Measurements from ENCODE around the gene TBC1D14. TPM values are rescaled to one million over a fixed set of nuclear protein-coding genes. Genes with fewer than 3 reads are reported as not detected.

Gene TBC1D14
- total RNA-seq, 1 donor = 35.4 TPM

DNA sequence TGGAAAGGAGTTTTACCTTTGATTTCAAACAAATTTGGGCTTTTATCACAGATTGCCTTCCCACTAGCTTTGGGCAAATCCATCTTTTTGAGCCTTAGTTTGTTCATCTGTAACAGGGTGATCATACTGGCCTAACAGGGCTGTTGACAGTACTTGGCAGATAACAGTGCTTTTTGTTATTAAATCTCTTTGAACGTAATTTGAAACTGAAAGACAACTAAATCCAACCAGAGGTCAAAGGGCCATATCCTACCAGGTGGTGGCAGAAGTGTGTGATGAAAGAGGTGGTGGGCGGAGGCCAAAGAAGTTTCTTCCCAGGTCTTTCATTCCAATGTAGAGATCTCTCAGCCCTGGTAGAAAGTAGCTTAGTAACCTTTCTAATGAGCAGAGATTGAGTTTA lies 98.3 kb downstream of the TBC1D14 start:
- Histone ChIP-seq H3K4me1 (ENCODE audit: insufficient read depth, low read length) (no peaks in the 10 kb centered on the region), H3K9me3 (ENCODE audit: low read depth, low read length) (no peaks in the 10 kb centered on the region), H3K27me3 (ENCODE audit: insufficient read depth, low read length) (no peaks in the 10 kb centered on the region), H3K4me3 (ENCODE audit: low read length) (no peak overlapping the region)

DNA sequence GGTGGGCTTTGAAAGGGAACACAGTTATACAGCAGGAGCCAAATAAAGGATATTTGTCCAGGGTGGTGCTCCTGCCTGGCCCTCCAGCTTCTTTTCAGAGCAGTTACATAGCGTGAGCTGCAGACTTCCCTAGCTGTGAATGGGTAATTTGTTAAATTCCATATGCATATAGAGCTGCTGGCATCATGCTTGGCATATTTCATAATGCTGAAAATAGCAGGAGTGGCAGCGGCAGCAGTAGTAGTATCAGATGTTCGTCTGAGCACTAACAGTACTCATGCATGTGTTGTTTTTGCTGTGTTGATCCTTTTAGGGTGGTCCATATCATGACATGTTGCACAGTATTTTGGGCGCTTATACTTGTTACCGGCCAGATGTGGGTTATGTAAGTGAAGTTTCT lies 99.9 kb downstream of the TBC1D14 start:
- Histone ChIP-seq H3K9me3 (ENCODE audit: low read depth, low read length) (no peaks in the 10 kb centered on the region), H3K4me3 (ENCODE audit: low read length) (no peak overlapping the region), H3K27me3 (ENCODE audit: insufficient read depth, low read length) (no peaks in the 10 kb centered on the region), H3K4me1 (ENCODE audit: insufficient read depth, low read length) (no peaks in the 10 kb centered on the region)

DNA sequence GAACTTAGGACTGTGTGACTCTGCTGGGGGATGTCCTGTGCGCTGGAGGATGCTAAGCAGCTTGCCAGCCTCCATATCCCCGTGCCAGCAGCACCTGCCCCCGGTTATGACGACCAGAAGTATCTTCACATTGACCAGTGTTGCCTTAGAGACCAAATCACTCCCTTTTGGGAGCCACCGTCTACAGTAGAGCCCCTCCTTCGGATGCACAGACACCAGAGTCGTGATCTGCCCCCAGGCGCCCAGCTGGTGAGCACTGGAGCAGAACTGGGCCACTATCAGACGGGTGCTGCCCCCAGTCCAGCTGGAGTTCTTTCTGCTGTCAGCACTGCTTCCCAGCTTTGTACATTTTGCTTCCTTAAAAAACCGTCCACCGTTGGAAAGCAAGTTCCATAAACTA lies 103.5 kb downstream of the TBC1D14 start:
- Histone ChIP-seq H3K4me1 (ENCODE audit: insufficient read depth, low read length) (no peaks in the 10 kb centered on the region), H3K9me3 (ENCODE audit: low read depth, low read length) (no peaks in the 10 kb centered on the region), H3K4me3 (ENCODE audit: low read length) (no peak overlapping the region), H3K27me3 (ENCODE audit: insufficient read depth, low read length) (no peaks in the 10 kb centered on the region)

DNA sequence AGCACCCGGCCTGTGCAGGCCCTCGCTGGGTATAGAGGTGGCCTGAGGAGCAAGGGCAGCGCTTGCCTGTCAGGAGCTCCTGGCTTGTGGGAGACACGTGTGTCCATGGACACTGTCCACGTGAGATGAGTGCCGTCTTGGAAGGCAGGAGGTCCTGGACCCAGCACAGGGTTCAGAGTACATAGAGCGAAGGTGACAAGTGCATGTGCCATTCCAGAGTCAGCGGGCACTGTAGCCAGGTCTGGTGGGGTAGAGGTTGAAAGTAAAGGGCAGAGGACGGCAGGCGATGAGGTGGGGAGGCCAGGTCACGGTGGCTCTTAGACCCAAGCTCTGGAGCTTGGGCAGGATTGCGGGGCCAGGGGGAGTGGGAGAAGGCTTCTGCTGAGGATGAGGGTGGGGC lies 105.2 kb downstream of the TBC1D14 start:
- no peak overlapping the region for H3K4me3 ChIP-seq (ENCODE audit: low read length)
- no peaks in the 10 kb centered on the region for H3K27me3 ChIP-seq (ENCODE audit: insufficient read depth, low read length)
- no peaks in the 10 kb centered on the region for H3K9me3 ChIP-seq (ENCODE audit: low read depth, low read length)
- no peaks in the 10 kb centered on the region for H3K4me1 ChIP-seq (ENCODE audit: insufficient read depth, low read length)

DNA sequence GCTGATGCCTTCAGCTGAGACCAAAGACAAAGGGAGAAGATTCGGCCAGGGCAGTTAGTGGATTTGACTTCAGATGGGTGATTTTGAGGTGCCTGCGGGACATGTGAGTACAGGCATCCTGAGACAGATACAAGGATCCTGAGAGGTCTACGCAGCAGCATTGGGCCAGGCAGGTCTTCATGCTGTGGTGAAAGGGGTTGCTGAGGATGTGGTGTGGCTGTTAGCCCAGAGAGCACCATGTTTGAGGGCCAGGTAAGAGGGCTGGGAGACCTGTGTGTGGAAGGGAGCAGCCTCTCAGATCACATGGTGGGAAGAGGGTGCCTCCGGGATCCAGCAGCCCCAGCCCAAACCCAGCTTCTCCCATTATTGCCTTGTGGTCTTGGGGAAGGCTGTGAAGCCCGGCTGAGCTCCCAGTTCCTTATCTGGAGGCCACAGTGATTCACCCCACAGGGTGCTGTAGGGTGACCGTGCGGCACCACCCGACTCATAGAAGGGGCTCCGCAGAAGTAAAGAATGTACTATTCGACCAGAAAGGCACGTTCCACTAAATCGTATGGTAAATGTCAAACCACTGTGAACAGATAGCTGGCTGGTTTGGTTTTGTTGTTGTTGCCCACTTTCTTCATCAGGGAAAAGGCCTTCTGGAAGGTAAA lies 105.9 kb downstream of the TBC1D14 start:
- Histone ChIP-seq H3K27me3 (ENCODE audit: insufficient read depth, low read length) (no peaks in the 10 kb centered on the region), H3K4me1 (ENCODE audit: insufficient read depth, low read length) (no peaks in the 10 kb centered on the region), H3K9me3 (ENCODE audit: low read depth, low read length) (no peaks in the 10 kb centered on the region), H3K4me3 (ENCODE audit: low read length) (no peak overlapping the region)

DNA sequence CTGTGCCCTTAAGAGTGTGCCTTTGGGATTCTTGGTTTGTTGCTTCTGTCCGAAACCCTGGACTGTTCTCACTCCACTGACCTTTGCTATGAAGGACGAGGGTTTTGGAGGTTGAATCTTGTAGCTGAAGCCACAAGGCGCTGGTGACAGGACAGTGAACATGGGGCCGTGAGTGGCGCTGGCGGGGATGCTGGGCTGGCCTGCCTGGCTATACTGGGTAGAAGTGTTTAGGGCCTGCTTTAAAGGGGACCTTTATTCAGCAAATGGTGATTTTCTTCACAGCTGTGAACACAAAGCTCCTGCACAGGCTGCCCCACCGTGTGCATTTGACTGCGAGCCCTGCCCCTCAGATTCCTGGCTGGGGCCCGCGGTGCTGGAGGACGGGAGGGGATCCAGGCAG lies 106.5 kb downstream of the TBC1D14 start:
- no peak overlapping the region for H3K4me3 ChIP-seq (ENCODE audit: low read length)
- no peaks in the 10 kb centered on the region for H3K27me3 ChIP-seq (ENCODE audit: insufficient read depth, low read length)
- H3K9me3 ChIP-seq (ENCODE audit: low read depth, low read length) = no peaks in the 10 kb centered on the region
- H3K4me1 ChIP-seq (ENCODE audit: insufficient read depth, low read length) = no peaks in the 10 kb centered on the region

DNA sequence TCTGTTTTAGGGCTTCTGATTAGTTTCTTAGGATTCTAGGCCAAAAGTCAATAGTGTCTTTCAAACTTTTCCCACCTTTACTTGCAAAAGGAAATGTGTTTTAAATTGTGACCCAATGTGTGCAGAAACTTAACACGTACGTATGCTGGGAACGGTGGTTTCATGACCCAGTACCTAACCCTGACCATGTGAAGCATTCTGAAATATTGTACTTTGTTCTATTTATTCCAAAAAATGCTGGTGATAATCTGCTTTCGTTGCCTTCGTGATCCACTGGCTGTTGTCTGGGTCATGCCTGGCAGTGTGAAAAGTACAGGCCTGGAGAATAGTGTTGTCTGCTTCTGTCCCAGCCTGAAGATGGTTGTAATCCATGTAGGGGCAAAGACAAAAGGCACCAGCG lies 106.9 kb downstream of the TBC1D14 start:
- H3K4me1 ChIP-seq (ENCODE audit: insufficient read depth, low read length) = no peaks in the 10 kb centered on the region
- no peaks in the 10 kb centered on the region for H3K9me3 ChIP-seq (ENCODE audit: low read depth, low read length)
- H3K27me3 ChIP-seq (ENCODE audit: insufficient read depth, low read length) = no peaks in the 10 kb centered on the region
- H3K4me3 ChIP-seq (ENCODE audit: low read length) = no peak overlapping the region

DNA sequence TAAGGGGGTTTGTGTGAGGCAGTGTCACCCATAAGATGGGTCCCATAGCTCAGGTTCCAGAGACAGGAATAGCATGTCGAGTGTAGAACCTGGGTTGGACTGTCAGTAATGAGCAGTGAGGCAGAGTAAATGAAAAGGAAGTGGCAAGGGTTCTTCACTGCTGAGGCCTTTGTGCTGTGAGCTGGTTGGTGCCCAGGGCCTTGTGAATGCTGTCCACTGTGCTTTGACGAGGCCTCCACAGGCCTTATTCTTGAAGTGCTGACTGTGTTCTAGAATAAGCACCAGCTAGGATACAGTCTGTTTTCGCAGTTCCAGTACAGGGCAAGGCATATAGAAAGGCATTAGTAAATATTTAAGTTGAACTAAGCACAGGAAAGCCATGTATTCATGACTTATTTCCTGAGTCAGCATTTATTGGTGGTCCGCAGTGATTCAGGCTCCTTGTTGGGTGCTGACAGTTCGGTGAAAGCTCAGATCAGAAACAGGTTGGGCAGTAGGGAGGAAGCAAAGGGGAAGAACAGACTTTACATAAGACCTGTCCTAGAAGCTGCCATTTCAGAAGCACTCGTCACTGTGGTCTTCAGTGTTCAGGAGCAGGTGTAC lies 107.9 kb downstream of the TBC1D14 start:
- Histone ChIP-seq H3K4me3 (ENCODE audit: low read length) (no peak overlapping the region), H3K9me3 (ENCODE audit: low read depth, low read length) (no peaks in the 10 kb centered on the region), H3K4me1 (ENCODE audit: insufficient read depth, low read length) (no peaks in the 10 kb centered on the region), H3K27me3 (ENCODE audit: insufficient read depth, low read length) (no peaks in the 10 kb centered on the region)

GRCh38 chr4:7018281-7018680 lies 108.7 kb downstream of the TBC1D14 start:
- no peaks in the 10 kb centered on the region for H3K27me3 ChIP-seq (ENCODE audit: insufficient read depth, low read length)
- no peak overlapping the region for H3K4me3 ChIP-seq (ENCODE audit: low read length)
- no peaks in the 10 kb centered on the region for H3K4me1 ChIP-seq (ENCODE audit: insufficient read depth, low read length)
- H3K9me3 ChIP-seq (ENCODE audit: low read depth, low read length) = no peaks in the 10 kb centered on the region

DNA sequence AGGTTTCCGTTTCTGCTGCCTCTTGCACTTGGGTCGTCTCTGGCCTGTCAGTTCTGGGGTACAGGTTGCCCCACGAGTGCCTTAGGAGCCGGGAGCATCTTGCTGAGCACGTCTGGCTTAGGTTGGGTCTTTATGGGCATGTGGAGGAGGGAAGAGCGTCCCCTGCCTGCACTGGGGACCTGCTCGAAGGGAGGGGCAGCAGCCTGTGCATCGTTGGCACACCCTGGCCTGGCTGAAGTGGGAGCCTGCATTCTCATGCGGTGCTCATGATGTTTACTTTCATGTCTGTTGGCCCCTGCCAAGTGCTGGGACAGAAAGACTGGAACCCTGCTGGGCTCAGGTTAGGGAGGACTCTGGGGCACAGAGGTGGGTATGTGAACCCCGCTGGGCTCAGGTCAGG lies 109.7 kb downstream of the TBC1D14 start:
- no peaks in the 10 kb centered on the region for H3K27me3 ChIP-seq (ENCODE audit: insufficient read depth, low read length)
- H3K4me1 ChIP-seq (ENCODE audit: insufficient read depth, low read length) = no peaks in the 10 kb centered on the region
- H3K4me3 ChIP-seq (ENCODE audit: low read length) = no peak overlapping the region
- no peaks in the 10 kb centered on the region for H3K9me3 ChIP-seq (ENCODE audit: low read depth, low read length)

DNA sequence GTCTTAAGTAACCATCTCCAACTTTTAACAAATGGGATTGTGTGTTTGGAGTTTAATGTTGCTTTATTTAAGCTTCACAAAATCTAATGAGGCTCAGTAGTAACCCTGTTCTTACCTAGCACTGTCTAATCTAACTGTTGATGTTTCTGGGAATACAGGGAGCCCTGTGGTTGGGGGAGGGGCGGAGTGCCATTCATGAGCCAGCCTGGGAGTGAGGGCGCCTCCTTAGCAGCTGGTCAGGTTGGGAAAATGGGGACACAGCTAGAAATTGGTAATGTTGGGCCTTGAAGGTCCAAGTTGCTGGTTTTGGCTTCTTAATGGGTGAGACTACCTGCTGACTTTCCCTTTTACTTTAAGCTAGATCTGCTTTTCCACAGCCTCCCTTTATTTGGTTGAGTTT lies 110.7 kb downstream of the TBC1D14 start:
- H3K9me3 ChIP-seq (ENCODE audit: low read depth, low read length) = no peaks in the 10 kb centered on the region
- no peaks in the 10 kb centered on the region for H3K4me1 ChIP-seq (ENCODE audit: insufficient read depth, low read length)
- H3K27me3 ChIP-seq (ENCODE audit: insufficient read depth, low read length) = no peaks in the 10 kb centered on the region
- H3K4me3 ChIP-seq (ENCODE audit: low read length) = no peak overlapping the region

- H3K27me3 ChIP-seq (ENCODE audit: insufficient read depth, low read length) = no peaks in the 10 kb centered on the region
- H3K4me3 ChIP-seq (ENCODE audit: low read length) = no peak overlapping the region
- H3K4me1 ChIP-seq (ENCODE audit: insufficient read depth, low read length) = no peaks in the 10 kb centered on the region
- no peaks in the 10 kb centered on the region for H3K9me3 ChIP-seq (ENCODE audit: low read depth, low read length)
Measured at GRCh38 chr4:7020856-7021255, 111.2 kb downstream of the TBC1D14 start.

- H3K4me3 ChIP-seq (ENCODE audit: low read length) = no peak overlapping the region
- no peaks in the 10 kb centered on the region for H3K4me1 ChIP-seq (ENCODE audit: insufficient read depth, low read length)
- no peaks in the 10 kb centered on the region for H3K27me3 ChIP-seq (ENCODE audit: insufficient read depth, low read length)
- no peaks in the 10 kb centered on the region for H3K9me3 ChIP-seq (ENCODE audit: low read depth, low read length)
Measured at GRCh38 chr4:7021355-7021754, 111.7 kb downstream of the TBC1D14 start.

- H3K4me3 ChIP-seq (ENCODE audit: low read length) = no peak overlapping the region
- H3K9me3 ChIP-seq (ENCODE audit: low read depth, low read length) = no peaks in the 10 kb centered on the region
- H3K27me3 ChIP-seq (ENCODE audit: insufficient read depth, low read length) = no peaks in the 10 kb centered on the region
- H3K4me1 ChIP-seq (ENCODE audit: insufficient read depth, low read length) = no peaks in the 10 kb centered on the region
Measured at GRCh38 chr4:7021930-7022664, 112.5 kb downstream of the TBC1D14 start.

- Histone ChIP-seq H3K4me3 (ENCODE audit: low read length) (no peak overlapping the region), H3K4me1 (ENCODE audit: insufficient read depth, low read length) (no peaks in the 10 kb centered on the region), H3K27me3 (ENCODE audit: insufficient read depth, low read length) (no peaks in the 10 kb centered on the region), H3K9me3 (ENCODE audit: low read depth, low read length) (no peaks in the 10 kb centered on the region)
Measured at GRCh38 chr4:7023486-7023885, 113.9 kb downstream of the TBC1D14 start.

DNA sequence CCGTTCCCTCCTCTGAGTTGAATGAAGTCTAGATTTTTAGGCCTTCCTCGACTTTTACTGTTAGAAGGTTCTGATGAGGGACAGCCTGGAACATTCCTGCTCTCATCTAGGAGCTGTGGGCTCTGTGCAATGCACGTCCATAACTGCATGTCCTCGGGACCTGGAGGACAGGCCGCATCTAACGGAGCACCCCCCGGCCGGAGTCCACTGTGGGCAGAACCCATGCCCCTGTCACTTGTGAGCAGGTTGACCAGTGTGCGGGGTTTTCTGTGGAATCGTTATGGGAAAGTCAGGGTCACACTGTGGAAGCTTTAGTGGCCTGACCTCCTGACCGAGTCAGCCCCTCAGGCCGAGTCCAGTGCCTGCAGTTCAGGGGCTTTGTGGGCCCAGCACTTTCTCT lies 114.3 kb downstream of the TBC1D14 start:
- no peak overlapping the region for H3K4me3 ChIP-seq (ENCODE audit: low read length)
- no peaks in the 10 kb centered on the region for H3K4me1 ChIP-seq (ENCODE audit: insufficient read depth, low read length)
- no peaks in the 10 kb centered on the region for H3K9me3 ChIP-seq (ENCODE audit: low read depth, low read length)
- no peaks in the 10 kb centered on the region for H3K27me3 ChIP-seq (ENCODE audit: insufficient read depth, low read length)

All from mononuclear cell (primary cell).